Urinary bladder (tissue), 4 donors: Measurements from ENCODE around the gene TAF3. TPM values are rescaled to one million over a fixed set of nuclear protein-coding genes. Genes with fewer than 3 reads are reported as not detected.

Experiments used
- DNase-seq: peaks from one replicate; pipeline ENCODE4 v3.0.0-alpha.2; 2015; ENCODE audit errors: extremely low spot score
- H3K27ac ChIP-seq: one replicate; pipeline ENCODE4 v1.5.1; 2013; ENCODE audit warnings: low read depth, mild to moderate bottlenecking, moderate library complexity
- H3K36me3 ChIP-seq: one replicate; pipeline ENCODE4 v1.6.1; 2013; ENCODE audit warnings: mild to moderate bottlenecking, moderate library complexity; ENCODE audit not compliant: insufficient read depth
- H3K4me1 ChIP-seq: one replicate; pipeline ENCODE4 v1.6.1; 2013; ENCODE audit warnings: mild to moderate bottlenecking, moderate library complexity; ENCODE audit not compliant: insufficient read depth
- H3K4me3 ChIP-seq: one replicate; pipeline ENCODE4 v1.5.1; 2013; ENCODE audit warnings: low read depth, low read length
- WGBS: extraction: QIAGEN DNeasy Blood & Tissue Kit; methylation state at CpG from one replicate; pipeline ENCODE4 v1.1.7; 2013; 5-methylcytosine and 5-hydroxymethylcytosine counted together
- polyA plus RNA-seq: library from polyadenylated mRNA; stranded (reverse); fragments of 200-250 nt; gene quantifications from one replicate; pipeline ENCODE4 v1.2.3, GENCODE V29; 2013
- total RNA-seq: library from RNA; depleted of rRNA; stranded (reverse); fragments of >200 nt; gene quantifications from one replicate; pipeline ENCODE4 v1.2.3, GENCODE V29; 2014
- donor health status: healthy with polysubstance abuse.
- donor health status: healthy.

TAF3 gene
- total and polyA plus RNA-seq, 2 donors: 3.8 to 7.5 TPM

DNA sequence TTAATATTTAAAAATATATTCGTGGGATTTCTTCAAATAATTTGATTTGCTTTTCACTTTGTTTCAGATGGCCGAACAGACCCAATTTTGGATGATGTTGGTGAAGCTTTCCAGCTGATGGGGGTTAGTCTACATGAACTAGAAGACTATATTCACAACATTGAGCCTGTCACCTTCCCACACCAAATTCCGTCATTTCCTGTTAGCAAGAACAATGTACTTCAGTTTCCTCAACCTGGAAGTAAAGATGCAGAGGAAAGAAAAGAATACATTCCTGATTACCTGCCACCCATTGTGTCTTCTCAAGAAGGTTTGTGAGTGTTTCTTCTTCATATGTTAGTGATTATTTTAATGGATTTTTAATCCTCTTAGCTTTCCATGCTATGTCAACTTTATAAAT, 5.9 kb downstream of the TAF3 start:
- Histone ChIP-seq H3K36me3 (peaks cover 3% of the 10 kb centered on the region), H3K4me1 (no peaks in the 10 kb centered on the region), H3K4me3 (no peak overlapping the region), H3K27ac (no peak overlapping the region)
- WGBS: 89% methylated on average over 3 of the region's 3 CpGs
- no peak for DNase-seq

DNA sequence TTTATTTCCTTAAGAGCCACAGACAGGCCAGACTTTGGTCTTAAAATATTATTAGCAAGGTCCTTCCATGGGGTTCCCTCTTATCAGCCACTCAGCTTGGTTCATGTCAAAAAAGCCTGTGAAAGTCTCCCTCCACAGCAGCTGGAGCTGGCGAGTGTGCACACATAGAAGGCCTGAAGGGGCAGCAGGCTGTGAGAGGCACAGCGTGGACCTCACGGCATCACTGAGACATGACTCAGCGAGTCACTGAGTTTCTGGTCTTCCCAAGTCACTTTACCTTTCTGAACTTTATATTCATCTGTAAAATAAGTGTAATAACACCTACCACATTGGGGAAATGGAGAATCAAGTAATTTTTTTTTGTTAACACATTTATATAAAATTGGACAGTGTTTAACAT, 8.7 kb downstream of the TAF3 start:
- no peaks in the 10 kb centered on the region for H3K4me1 ChIP-seq
- no peak for DNase-seq
- H3K4me3 ChIP-seq: no peak overlapping the region
- WGBS: 86% methylated on average over 4 of the region's 4 CpGs
- no peak overlapping the region for H3K27ac ChIP-seq
- H3K36me3 ChIP-seq: peaks cover 3% of the 10 kb centered on the region

DNA sequence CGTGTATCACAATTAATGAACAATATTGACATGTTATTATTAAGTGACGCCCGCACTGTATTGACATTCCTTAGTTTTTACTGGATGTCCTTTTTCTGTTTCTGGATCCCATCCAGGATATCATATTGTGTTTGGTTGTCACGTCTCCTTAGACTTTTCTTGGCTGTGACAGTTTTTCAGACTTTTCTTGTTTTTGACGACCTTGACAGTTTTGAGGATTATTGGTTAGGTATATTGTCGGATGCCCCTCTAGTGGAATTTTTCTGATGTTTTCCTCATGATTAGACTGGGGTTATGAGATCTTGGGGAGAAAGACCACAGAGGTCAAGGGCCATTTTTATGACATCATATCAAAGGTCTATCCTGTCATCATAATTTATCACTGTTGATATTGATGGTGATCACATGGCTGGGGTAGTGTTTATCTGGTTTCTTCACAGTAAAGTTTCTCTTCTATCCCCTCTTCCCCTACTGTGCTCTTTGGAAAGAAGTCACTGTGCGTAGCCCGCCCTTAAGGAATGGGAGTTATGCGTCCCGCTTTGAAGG, 11.1 kb downstream of the TAF3 start:
- WGBS: 90% methylated on average over 10 of the region's 10 CpGs
- DNase-seq: no peak
- Histone ChIP-seq H3K4me3 (no peak overlapping the region), H3K36me3 (peaks cover 1% of the 10 kb centered on the region), H3K4me1 (no peaks in the 10 kb centered on the region), H3K27ac (no peak overlapping the region)

DNA sequence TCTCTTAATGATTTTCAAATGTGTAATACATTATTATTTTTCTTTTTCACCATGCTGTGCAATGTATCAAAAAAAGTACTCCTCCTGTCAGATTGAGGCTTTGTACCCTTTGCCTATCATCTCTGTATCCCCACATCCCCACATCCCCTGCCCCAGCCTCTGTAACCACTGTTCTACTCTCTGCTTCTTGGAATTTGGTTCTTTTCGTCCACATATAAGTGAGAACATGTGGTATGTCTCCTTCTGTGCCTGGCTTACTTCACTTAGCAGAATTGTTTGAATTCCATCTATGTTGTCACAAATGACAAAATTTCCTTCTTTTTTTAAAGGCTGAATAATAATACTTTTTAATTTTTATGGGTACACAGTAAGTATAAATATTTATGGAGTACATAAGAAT, 13.8 kb downstream of the TAF3 start:
- Histone ChIP-seq H3K36me3 (peaks cover 1% of the 10 kb centered on the region), H3K4me1 (no peaks in the 10 kb centered on the region), H3K27ac (no peak overlapping the region), H3K4me3 (no peak overlapping the region)
- DNase-seq: no peak
- WGBS: 70% methylated on average over 1 of the region's 1 CpG

DNA sequence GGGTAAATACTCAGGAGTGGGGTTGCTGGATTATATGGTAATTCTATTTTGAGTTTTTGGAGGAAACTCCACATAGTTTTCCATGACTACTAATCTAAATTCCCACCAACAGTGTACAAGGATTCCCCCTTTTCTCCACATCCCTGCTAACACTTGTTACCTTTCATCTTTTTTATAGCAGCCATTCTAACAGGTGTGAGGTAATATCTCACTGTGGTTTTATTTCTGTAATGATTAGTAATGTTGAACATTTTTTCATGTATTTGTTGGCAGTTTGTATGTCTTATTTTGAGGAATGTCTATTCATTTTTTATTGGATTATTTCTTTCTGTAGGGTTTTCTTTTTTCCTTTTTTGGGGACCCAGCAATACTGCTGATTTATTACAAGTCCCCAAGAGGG, 14.9 kb downstream of the TAF3 start:
- H3K4me3 ChIP-seq: no peak overlapping the region
- no peak for DNase-seq
- H3K27ac ChIP-seq: no peak overlapping the region
- no peaks in the 10 kb centered on the region for H3K4me1 ChIP-seq
- peaks cover 1% of the 10 kb centered on the region for H3K36me3 ChIP-seq

DNA sequence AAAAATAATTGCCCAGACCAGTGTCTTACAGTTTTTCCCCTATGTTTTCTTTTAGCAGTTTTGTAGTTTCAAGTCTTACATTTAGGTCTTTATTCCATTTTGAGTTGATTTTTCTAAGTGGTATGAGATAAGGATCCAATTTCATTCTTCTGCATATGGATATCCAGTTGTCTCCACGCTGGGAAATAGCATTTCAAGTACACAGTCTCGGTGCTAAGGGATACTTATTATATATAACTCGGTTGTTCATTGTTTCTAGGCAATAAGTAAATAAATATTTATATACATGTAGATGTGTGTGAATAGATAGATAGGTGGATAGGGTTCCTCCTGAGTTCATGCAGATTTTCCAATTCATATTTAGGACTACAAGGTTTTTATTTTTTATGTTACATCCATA, 16.0 kb downstream of the TAF3 start:
- WGBS: 90% methylated on average over 3 of the region's 3 CpGs
- H3K4me1 ChIP-seq: no peaks in the 10 kb centered on the region
- H3K27ac ChIP-seq: no peak overlapping the region
- H3K36me3 ChIP-seq: peaks cover 1% of the 10 kb centered on the region
- no peak overlapping the region for H3K4me3 ChIP-seq
- DNase-seq: no peak

DNA sequence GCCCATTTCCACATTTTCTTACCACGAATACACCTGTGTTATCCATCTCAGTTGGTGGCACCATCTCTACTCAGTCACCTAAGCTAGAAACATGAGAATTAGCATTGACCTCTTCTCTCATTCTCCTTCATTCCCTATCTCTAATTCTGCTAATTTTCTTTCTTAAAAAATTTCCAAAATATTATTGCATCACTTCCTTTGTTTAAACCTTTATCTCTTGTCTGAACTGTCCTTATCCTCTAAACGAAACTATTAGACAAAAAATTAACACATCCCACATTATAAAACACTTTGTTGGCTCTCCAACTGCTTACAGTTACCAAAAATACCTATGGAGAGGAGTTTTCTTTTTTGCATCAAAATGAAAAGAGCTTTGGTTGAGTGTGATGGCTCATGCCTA, 18.3 kb downstream of the TAF3 start:
- Histone ChIP-seq H3K4me1 (no peaks in the 10 kb centered on the region), H3K27ac (no peak overlapping the region), H3K4me3 (no peak overlapping the region), H3K36me3 (peaks cover 1% of the 10 kb centered on the region)
- no peak for DNase-seq
- 94% methylated on average over 2 of the region's 2 CpGs for WGBS

DNA sequence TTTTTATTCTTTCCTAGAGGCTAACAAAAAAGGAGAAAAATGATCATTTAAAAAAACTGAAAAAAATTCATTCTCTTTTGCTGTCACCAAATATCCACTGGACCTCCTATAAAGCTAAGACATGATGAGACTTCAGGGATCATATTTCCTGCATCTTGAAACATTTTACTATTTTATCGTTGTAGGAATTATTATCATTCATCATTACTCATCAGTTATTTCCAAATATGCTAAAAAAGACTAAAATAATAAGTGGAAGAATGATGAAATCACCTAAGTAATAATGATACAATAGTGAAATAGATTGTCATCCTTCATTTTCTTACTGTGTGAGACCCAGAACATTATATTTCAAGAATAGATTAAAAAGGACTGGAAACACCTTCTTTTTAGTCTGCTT, 28.3 kb downstream of the TAF3 start:
- Histone ChIP-seq H3K4me1 (no peaks in the 10 kb centered on the region), H3K36me3 (no peaks in the 10 kb centered on the region), H3K4me3 (no peak overlapping the region), H3K27ac (no peak overlapping the region)
- DNase-seq: no peak
- 78% methylated on average over 1 of the region's 1 CpG for whole genome bisulfite sequencing

DNA sequence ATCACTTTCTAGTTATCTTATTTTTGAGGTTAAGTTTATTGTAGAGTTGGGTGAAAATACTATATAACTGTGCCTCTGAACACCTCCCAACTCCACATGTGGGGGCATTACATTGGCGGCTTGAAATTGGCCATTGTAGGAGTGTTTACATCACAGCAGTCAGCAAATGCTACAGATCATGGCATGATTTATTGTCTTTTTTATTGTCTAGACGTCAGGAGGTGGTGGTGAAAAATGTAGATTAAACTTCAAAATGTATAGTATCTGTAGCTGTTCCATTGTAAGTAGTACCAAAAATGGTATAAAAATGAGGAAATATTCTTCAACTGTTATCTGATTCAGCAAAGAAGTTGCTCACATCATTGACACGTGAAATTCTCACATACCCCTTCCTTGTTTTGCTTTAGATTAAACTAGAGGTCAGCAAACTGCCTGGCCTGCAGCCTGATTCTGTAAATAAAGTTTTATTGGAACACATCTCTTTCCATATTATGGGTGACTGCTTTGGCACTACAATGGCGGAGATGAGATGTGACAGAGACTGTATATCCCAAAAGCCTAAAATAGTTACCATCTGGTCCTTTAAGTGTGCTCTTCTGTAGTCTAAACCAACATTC, 35.0 kb downstream of the TAF3 start:
- no peak overlapping the region for H3K27ac ChIP-seq
- 78% methylated on average over 4 of the region's 4 CpGs for WGBS
- no peak overlapping the region for H3K4me3 ChIP-seq
- H3K36me3 ChIP-seq: no peaks in the 10 kb centered on the region
- no peaks in the 10 kb centered on the region for H3K4me1 ChIP-seq
- DNase-seq: no peak

DNA sequence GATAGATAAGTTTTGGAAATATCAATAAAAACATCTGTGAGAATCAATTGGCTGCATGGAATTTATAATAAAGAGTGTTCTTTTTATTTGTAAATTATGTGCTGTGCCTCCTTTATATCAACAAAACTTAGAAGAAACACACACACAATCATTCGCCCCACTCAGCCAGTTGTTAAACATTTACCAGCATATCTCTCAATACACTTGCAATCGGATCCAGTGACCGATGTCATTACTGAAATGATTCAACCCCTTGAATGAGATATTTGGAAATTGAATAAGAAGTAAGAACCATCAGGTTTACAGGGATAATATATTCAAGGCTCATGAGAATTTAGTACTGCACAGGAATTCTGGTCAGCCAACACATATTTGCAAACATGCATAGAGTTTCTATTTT, 35.6 kb downstream of the TAF3 start:
- WGBS: 96% methylated on average over 3 of the region's 3 CpGs
- no peak for DNase-seq
- Histone ChIP-seq H3K27ac (no peak overlapping the region), H3K4me1 (no peaks in the 10 kb centered on the region), H3K36me3 (no peaks in the 10 kb centered on the region), H3K4me3 (no peak overlapping the region)

DNA sequence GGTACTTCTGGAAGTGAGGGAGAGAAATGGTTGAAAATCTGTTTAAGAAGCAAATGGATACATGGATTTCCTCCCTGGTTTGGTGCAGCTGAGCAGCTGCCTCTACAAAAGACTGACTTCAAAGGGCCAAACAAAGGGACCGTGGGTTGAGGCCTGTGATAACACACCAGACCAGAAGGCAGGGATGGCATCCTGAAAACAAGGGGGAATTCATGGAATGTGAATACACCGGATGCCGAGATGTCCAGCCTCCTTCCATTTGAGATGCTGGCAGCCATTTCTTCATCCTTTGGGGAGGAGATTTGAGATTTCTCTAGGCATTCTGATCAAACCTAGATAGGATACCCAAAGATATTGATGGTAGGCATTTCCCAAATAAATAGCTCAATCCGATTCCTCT, 36.9 kb downstream of the TAF3 start:
- no peak overlapping the region for H3K4me3 ChIP-seq
- no peak overlapping the region for H3K27ac ChIP-seq
- H3K4me1 ChIP-seq: no peaks in the 10 kb centered on the region
- H3K36me3 ChIP-seq: no peaks in the 10 kb centered on the region
- DNase-seq: no peak
- 95% methylated on average over 4 of the region's 4 CpGs for WGBS

DNA sequence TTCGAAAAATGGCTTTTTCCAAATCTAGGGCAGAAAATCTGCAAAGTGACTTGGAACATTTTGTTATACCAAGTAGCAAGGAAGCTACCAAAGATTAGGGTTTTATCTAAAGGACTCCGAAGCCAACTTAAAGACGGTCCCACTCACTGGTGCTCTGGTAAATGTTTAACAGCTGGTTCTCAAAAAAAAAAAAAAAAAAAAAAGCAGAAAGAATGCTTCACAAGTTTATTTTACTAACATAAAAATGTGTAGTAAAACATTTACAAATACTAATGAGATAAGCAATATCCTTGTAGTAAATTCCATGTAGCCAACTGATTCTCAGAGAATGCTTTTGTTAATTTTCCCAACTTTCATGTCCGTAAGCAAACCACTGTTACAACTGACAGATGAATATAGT, 38.4 kb downstream of the TAF3 start:
- Histone ChIP-seq H3K27ac (no peak overlapping the region), H3K4me1 (no peaks in the 10 kb centered on the region), H3K36me3 (no peaks in the 10 kb centered on the region), H3K4me3 (no peak overlapping the region)
- 26% methylated on average over 4 of the region's 4 CpGs for WGBS
- no peak for DNase-seq

DNA sequence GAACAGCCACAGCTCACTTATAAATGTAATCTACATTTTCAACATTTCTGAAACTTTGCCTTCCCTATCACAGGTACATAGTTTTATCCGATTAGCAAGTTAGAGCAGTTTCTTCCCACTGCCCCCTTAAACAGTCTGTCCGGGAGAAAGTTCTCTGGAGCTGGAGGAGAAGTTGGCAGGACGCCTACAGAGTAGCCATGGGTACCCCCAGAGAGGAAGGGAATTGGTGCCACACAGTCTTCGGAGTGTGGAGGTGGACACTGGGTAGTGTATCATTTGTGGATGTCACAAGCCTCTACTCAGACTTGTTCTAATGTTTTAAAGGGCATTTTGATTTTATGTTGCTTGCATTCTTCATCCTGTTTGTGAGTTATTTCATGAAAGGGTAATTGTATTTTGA, 39.0 kb downstream of the TAF3 start:
- WGBS: 40% methylated on average over 4 of the region's 4 CpGs
- Histone ChIP-seq H3K4me1 (no peaks in the 10 kb centered on the region), H3K36me3 (no peaks in the 10 kb centered on the region), H3K27ac (no peak overlapping the region), H3K4me3 (no peak overlapping the region)
- DNase-seq: no peak

DNA sequence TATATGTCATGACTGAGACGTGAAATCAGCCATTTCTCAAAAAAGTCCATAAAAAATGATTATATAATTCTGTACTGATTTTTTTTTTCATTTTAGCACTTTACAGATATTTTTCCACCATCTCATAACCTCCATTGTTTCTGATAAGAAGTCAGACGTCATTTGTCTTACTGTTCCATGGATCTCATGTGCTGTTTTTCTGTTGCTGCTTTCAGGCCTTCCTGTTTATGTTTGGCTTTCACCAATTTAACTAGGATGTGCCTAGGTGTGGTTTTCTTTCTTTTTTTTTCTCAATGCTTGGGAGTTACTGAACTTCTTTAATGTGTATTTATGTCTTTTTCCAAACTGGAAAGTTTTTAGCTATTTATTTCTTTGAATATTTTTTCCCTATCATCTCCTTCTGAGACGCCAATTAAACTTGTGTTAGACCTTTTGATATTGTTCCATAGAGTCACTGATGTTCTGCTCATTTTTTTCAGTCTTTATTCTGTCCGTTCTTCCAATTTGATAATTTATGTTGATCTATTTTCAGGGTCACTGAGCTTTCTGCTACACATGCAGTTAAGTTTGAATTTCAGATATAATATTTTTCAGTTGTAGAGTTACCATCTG, 43.3 kb downstream of the TAF3 start:
- WGBS: 71% methylated on average over 4 of the region's 4 CpGs
- no peak overlapping the region for H3K27ac ChIP-seq
- H3K4me3 ChIP-seq: no peak overlapping the region
- DNase-seq: no peak
- H3K4me1 ChIP-seq: no peaks in the 10 kb centered on the region
- H3K36me3 ChIP-seq: no peaks in the 10 kb centered on the region

DNA sequence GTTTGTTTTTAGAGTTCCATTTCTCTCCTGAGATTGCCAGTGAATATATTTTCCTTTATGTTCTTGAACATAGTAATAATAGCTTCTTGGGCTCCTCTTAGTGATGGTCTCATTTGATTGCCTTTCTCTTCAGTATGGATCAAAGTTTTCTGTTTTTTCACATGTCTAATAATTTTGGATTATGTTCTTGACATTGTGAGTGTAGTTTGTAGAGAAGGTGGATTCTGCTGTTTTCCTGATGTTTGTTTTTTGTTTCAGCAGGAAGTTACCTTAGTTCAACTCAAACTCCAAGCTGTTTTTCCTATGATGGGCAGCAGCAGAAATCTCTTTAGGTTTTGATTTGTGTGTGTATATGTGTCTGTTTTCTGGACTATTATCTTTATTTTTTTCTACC, 43.8 kb downstream of the TAF3 start:
- H3K4me3 ChIP-seq: no peak overlapping the region
- H3K4me1 ChIP-seq: no peaks in the 10 kb centered on the region
- no peaks in the 10 kb centered on the region for H3K36me3 ChIP-seq
- DNase-seq: no peak
- H3K27ac ChIP-seq: no peak overlapping the region
